Thymus (tissue), 14 donors: ENCODE data around the gene TNFRSF17. TPM values are rescaled to one million over a fixed set of nuclear protein-coding genes. Genes with fewer than 3 reads are reported as not detected.
"Not testable (repeated sequence)": the region's sequence is repeated elsewhere in the genome, so short reads cannot be mapped to it uniquely, and the experiment has no call there.

Source experiments
- DNase-seq, 9 donors: peaks; one replicate each; pipeline ENCODE4 v3.0.0-alpha.2; 2013; ENCODE audit warnings: low spot score in 9 of 9, low read depth in 6 of 9, missing footprints in 1 of 9
- H3K27ac ChIP-seq, 2 donors: one replicate each; pipeline ENCODE4 v1.5.1; 2013; ENCODE audit warnings: control low read depth in 1 of 2, low read depth in 1 of 2, low read length in 1 of 2, mild to moderate bottlenecking in 1 of 2, moderate library complexity in 1 of 2
- H3K27me3 ChIP-seq, 2 donors: one replicate each; pipeline ENCODE4 v1.5.1; 2013; ENCODE audit warnings: low read length in 1 of 2; ENCODE audit not compliant: control insufficient read depth in 2 of 2, insufficient read depth in 1 of 2
- H3K36me3 ChIP-seq, 2 donors: one replicate each; pipeline ENCODE4 v1.5.1; 2013; ENCODE audit warnings: low read length in 1 of 2, mild to moderate bottlenecking in 1 of 2, moderate library complexity in 1 of 2; ENCODE audit not compliant: control insufficient read depth in 2 of 2, insufficient read depth in 2 of 2
- H3K4me1 ChIP-seq, 2 donors: one replicate each; pipeline ENCODE4 v1.5.1; 2013; ENCODE audit warnings: low read length in 2 of 2; ENCODE audit not compliant: control insufficient read depth in 2 of 2, insufficient read depth in 2 of 2
- H3K4me3 ChIP-seq, 2 donors: one replicate each; pipeline ENCODE4 v1.5.1; 2013; ENCODE audit warnings: low read length in 2 of 2, control low read depth in 1 of 2, mild to moderate bottlenecking in 1 of 2
- H3K9me3 ChIP-seq, 2 donors: one replicate each; pipeline ENCODE4 v1.5.1; 2013; ENCODE audit warnings: low read length in 1 of 2, mild to moderate bottlenecking in 1 of 2; ENCODE audit not compliant: control insufficient read depth in 2 of 2, insufficient read depth in 1 of 2
- WGBS: extraction: QIAGEN DNeasy Blood & Tissue Kit; methylation state at CpG from one replicate; pipeline ENCODE4 v1.1.7; 2013; 5-methylcytosine and 5-hydroxymethylcytosine counted together
- long read RNA-seq, 10 donors: transcript quantifications; one replicate each; lab custom pipeline, GENCODE V29; 2026
- polyA plus RNA-seq: library from polyadenylated mRNA; stranded (reverse); fragments of 200-250 nt; gene quantifications from one replicate; pipeline ENCODE4 v1.2.3, GENCODE V29; 2013
- total RNA-seq: library from RNA; stranded (reverse); fragments of 120-200 nt; gene quantifications from one replicate; pipeline ENCODE4 v1.2.4, GENCODE V29; 2013
- donor health status: healthy.

Gene TNFRSF17
- 3.3 TPM for total RNA-seq
- polyA plus RNA-seq = 3.5 TPM
- long read RNA-seq, donor 1 = 0 reads
- long read RNA-seq, donor 2 = 0 reads
- long read RNA-seq, donor 3, partial matches to known transcripts = 0 of 4 reads
- long read RNA-seq, donor 3, other reads (novel, unspliced or antisense) = 0 of 4 reads
- long read RNA-seq, donor 4, partial matches to known transcripts = 0 of 2 reads
- long read RNA-seq, donor 4, other reads (novel, unspliced or antisense) = 0 of 2 reads
- long read RNA-seq, donor 5, partial matches to known transcripts = 0 of 1 reads
- long read RNA-seq, donor 5, other reads (novel, unspliced or antisense) = 0 of 1 reads
- long read RNA-seq, donor 6, partial matches to known transcripts = 0 of 1 reads
- long read RNA-seq, donor 6, other reads (novel, unspliced or antisense) = 0 of 1 reads
- long read RNA-seq, donor 7, partial matches to known transcripts = 0 of 1 reads
- long read RNA-seq, donor 7, other reads (novel, unspliced or antisense) = 0 of 1 reads
- long read RNA-seq, donor 8, partial matches to known transcripts = 0 of 1 reads
- long read RNA-seq, donor 8, other reads (novel, unspliced or antisense) = 0 of 1 reads
- long read RNA-seq, donor 9, partial matches to known transcripts = 0 of 1 reads
- long read RNA-seq, donor 9, other reads (novel, unspliced or antisense) = 0 of 1 reads
- long read RNA-seq, donor 10, partial matches to known transcripts = 0 of 1 reads
- long read RNA-seq, donor 10, other reads (novel, unspliced or antisense) = 0 of 1 reads

GRCh38 chr16:11964761-11965551, at the start of gene TNFRSF17:
TSS of gene TNFRSF17 (plus strand) at chr16:11965210. CDS start at chr16:11965325, 115 bp downstream.
- Histone ChIP-seq H3K27me3 (no peaks in the 10 kb centered on the region), H3K27ac (peak within 1 kb of the TSS in 1 of 2 donors; percentile 59), H3K36me3 (peaks cover 0 to 3% of the 10 kb centered on the region in 2 donors), H3K4me1 (peaks cover 0 to 13% of the 10 kb centered on the region in 2 donors), H3K4me3 (no peak within 1 kb of the TSS), H3K9me3 (no peaks in the 10 kb centered on the region)
- WGBS = 72% methylated on average over 9 of the region's 9 CpGs
- peak in 1 of 9 donors; percentile 56 for DNase-seq

- Histone ChIP-seq H3K4me1 (peaks cover 11 to 16% of the 10 kb centered on the region in 2 donors), H3K36me3 (no peaks in the 10 kb centered on the region), H3K27me3 (no peaks in the 10 kb centered on the region), H3K9me3 (peaks cover 0 to 3% of the 10 kb centered on the region in 2 donors), H3K27ac (peak within 1 kb of the TSS; percentile 89 to 93), H3K4me3 (peak within 1 kb of the TSS; percentile 75 to 94)
- 2% methylated on average over 84 of the region's 84 CpGs for WGBS
- DNase-seq = peak; percentile 87 to 99 (median 98)
These were observed 49.1 kb upstream of the TNFRSF17 start, which contains the start of gene GSPT1 for GRCh38 chr16:11915644-11916523. TSS of gene GSPT1 (minus strand) at chr16:11915956. CDS start at chr16:11915720, 236 bp downstream.

- H3K4me3 ChIP-seq = peak overlapping the region; percentile 29 to 94
- WGBS = 92% methylated on average over 13 of the region's 13 CpGs
- H3K4me1 ChIP-seq = peaks cover 11 to 16% of the 10 kb centered on the region in 2 donors
- peak overlapping the region in 1 of 2 donors; percentile 53 for H3K27ac ChIP-seq
- H3K27me3 ChIP-seq = no peaks in the 10 kb centered on the region
- peaks cover 0 to 3% of the 10 kb centered on the region in 2 donors for H3K9me3 ChIP-seq
- DNase-seq = no peak
- no peaks in the 10 kb centered on the region for H3K36me3 ChIP-seq
These were observed 48.3 kb upstream of the TNFRSF17 start for GRCh38 chr16:11916524-11917285.

GRCh38 chr16:11924046-11924445, 41.0 kb upstream of the TNFRSF17 start:
- not testable (repeated sequence) for H3K4me3 ChIP-seq, H3K27ac ChIP-seq, DNase-seq, H3K9me3 ChIP-seq, H3K4me1 ChIP-seq, H3K36me3 ChIP-seq, H3K27me3 ChIP-seq
- WGBS = 95% methylated on average over 10 of the region's 10 CpGs

GRCh38 chr16:11927350-11927749, 37.7 kb upstream of the TNFRSF17 start:
- H3K4me1 ChIP-seq, DNase-seq, H3K27ac ChIP-seq, H3K4me3 ChIP-seq, H3K36me3 ChIP-seq, H3K9me3 ChIP-seq, H3K27me3 ChIP-seq: not testable (repeated sequence)
- WGBS = 87% methylated on average over 13 of the region's 13 CpGs

- H3K4me3 ChIP-seq, H3K9me3 ChIP-seq, H3K27ac ChIP-seq, H3K36me3 ChIP-seq, H3K27me3 ChIP-seq, H3K4me1 ChIP-seq, DNase-seq: not testable (repeated sequence)
- WGBS = 95% methylated on average over 3 of the region's 4 CpGs
These were observed 23.1 kb upstream of the TNFRSF17 start, which contains the start of gene NPIPB2 for GRCh38 chr16:11941945-11942344. TSS of gene NPIPB2 (minus strand) at chr16:11942045. CDS start at chr16:11942045, 0 bp downstream.

GRCh38 chr16:11946433-11946832, 18.6 kb upstream of the TNFRSF17 start:
- no peaks in the 10 kb centered on the region for H3K9me3 ChIP-seq
- H3K27me3 ChIP-seq = no peaks in the 10 kb centered on the region
- WGBS = 96% methylated on average over 3 of the region's 3 CpGs
- H3K36me3 ChIP-seq = no peaks in the 10 kb centered on the region
- no peak for DNase-seq
- no peak overlapping the region for H3K27ac ChIP-seq
- H3K4me3 ChIP-seq = no peak overlapping the region
- H3K4me1 ChIP-seq = no peaks in the 10 kb centered on the region
